NCI-H446 (cell line): ENCODE measurements around the gene DHRS12.
A peak's percentile ranks its signal among the peaks of the same experiment; 100 is the strongest.
"Not testable (repeated sequence)": the region's sequence is repeated elsewhere in the genome, so short reads cannot be mapped to it uniquely, and the experiment has no call there.

ENCODE experiments used
- DNase-seq, 2 experiments: peaks; one replicate each; lab custom pipeline; 2025; lab: John Stamatoyannopoulos, UW

DHRS12 gene

DNA sequence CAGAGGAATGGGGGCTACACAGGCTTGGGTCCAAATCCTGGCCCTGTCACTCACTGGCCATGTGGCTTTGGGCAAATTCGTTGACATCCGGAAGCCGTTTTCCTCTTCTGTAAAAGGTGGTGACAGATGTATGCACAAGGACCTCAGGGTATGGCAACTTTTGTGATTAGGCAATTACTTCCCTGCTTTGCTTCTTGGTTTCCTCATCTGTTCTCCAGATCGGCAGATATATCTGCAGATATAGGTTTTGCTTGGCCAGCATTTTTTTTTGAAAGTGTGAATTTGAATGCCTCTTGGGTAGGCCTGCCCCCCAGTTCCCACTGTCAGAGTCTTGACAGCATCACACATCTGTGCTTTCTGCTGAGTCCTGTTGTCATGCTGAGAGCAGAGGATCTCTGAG is 23.3 kb upstream of the DHRS12 start:
- DNase-seq = no peak

DNA sequence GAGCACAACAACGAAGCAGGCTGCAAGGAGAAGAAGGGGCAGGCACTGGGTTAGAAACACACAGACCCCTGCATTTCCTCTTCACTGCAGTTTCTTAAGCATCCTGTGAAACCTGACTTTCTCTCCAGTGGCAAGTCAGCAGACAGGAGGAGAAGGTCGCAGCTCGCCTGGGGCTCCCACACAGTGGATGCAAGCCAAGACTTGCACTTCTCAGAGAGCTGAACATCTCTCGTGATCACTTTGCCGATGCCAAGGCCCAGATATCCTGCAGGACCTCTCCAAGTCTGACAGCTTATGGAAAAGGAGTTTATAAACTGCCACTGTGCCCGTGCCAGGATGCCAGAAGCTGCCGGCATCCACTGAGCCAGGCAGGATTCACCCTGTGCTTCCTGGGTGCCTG is 22.6 kb upstream of the DHRS12 start:
- DNase-seq = peak in 1 of 2 experiments; percentile 74

DNA sequence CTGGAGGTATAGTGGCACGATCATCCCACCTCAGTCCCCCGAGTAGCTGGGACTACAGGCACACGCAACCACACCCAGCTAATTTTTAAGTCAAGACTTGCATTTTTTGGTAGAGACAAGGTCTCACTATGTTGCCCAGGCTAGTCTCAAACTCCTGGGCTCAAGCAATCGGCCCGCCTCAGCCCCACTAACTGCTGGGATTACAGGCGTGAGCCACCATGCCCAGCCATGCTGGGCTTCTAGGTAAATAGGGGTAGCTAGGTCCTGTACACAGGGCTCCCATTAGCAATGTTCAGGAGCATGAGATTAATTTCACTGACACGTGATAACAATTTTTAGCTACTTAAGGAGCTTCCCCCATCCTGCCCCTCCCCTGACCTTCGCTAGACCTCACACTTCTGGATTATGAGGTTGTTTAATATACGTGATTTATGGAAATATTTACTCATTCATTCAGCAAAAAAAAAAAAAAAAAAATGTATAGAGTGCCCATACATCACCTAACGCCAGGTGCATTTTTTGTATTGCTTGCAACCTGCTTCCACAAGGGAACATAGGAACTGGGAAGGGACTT is 21.8 kb upstream of the DHRS12 start:
- DNase-seq = no peak

DNA sequence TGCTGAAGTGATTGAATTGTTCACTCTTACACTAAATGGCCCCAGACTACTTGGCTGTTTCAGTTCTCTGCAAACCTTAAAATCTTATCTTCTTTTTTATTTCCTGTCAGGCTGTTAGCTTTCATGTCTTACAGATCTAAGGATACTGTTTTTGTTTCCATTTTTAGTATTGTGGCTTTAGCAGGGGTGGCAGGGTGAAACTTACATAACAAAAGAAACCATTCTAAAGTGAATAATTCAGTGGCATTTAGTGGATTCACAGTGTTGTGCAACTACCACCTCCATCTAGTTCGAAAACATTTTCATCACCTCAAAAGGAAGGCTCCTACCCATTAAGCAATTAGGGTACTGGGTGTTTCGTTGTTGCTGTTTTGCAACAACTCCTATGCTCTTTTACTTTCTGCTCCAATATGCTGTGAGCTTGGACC is 21.2 kb upstream of the DHRS12 start:
- no peak for DNase-seq

DNA sequence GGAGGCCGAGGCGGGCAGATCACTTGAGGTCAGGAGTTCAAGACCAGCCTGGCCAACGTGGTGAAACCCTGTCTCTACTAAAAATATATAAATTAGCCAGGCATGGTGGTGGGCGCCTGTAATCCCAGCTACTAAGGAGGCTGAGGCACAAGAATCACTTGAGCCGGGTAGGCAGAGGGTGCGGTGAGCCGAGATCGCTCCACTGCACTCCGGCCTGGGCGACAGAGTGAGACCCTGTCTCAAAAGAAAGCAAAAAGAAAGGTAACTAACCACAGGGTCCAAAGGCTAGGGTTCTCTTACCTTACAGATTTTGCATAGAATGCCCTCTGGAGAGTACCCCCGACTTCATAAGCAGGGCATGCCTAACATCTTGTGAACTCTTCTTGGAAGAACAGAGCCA is 20.7 kb upstream of the DHRS12 start:
- DNase-seq = not testable (repeated sequence)

DNA sequence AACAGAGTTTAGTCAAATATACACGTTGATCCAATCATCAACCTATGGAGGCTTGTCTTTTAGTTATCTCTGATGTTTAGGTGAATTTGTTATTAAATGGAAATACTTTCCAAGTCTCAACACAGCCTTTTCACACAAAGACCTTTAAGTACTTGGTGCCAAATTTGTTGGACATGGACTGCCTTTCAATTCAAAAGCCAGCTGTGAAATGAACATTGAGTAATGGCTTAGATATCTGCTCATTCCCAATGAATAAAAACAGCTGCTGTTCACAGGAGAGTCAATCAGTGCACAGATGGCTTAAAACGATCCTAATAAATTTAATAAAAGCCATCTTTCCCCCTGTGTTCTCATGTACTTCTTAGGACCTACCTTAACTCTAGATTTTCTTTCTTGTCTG is 19.9 kb upstream of the DHRS12 start:
- peak in 1 of 2 experiments; percentile 15 for DNase-seq

DNA sequence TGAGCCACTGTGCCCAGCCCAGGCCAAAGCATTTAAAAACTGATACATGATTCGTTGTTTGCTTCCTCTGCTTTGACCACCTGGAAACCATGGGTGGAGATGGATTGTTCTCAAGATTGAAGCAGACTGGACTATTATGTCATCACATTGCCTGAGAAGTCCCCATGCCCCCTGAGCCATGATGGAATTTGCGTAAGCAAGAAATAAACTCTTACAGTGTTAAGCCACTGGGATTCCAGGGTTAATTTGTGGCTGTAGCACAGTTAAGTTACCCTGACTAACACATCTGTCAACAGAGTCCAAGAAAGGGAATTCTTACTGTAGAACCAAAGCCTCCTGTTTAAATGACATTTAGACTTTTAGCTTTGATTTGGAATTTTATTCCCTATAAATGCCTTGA is 19.4 kb upstream of the DHRS12 start:
- DNase-seq = no peak

DNA sequence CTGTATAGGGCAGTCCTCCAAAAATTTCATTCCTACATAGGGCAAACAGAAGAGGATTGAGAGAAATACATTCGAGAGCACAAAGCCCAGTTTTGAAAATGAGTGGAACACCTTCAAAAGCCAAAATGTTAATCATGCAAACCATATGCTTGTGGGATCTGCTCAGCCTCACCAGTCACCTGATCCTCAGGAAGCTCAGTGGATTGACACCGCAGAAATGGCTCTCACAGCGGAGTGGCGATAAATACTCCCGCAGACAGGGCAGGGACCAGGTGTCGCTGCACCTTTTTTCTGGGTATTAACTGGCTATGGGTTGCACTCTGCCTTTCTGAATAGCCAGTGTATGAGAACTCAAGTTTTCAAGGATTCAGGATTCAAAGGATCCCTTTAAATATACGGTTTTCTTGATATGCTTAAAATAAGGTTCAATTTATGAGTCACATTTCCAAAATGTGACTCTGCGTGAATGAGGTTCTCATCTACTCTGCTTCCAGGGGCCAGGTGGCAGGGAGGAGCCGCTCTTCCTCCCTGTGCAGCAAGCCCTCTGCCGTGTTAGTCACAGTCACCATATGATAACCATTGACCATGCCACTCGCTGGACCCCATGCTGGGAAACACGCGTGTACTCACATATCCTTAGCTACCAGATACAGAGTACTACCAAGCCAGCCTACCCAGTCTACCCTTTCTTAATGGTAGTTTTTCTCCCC is 18.3 kb upstream of the DHRS12 start:
- no peak for DNase-seq

DNA sequence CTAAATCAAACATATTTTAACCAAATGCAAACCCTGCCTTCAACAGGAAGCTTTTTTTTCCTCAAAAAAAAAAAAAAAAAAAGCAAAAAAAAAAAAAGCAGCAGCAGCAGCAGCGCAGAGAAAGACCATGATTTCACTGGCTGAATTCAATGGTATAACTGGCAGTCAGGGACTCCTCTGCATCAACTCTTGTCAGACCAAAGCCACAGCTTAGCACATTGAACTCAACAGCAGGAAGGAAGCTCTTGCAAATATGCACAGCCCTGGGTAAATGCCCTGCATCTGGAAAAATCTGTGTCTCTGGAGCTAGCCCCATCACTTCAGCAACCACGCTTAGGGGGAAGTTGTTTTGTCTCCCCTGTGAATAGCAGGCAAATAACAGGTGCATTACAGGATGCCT is 17.6 kb upstream of the DHRS12 start:
- DNase-seq = no peak

DNA sequence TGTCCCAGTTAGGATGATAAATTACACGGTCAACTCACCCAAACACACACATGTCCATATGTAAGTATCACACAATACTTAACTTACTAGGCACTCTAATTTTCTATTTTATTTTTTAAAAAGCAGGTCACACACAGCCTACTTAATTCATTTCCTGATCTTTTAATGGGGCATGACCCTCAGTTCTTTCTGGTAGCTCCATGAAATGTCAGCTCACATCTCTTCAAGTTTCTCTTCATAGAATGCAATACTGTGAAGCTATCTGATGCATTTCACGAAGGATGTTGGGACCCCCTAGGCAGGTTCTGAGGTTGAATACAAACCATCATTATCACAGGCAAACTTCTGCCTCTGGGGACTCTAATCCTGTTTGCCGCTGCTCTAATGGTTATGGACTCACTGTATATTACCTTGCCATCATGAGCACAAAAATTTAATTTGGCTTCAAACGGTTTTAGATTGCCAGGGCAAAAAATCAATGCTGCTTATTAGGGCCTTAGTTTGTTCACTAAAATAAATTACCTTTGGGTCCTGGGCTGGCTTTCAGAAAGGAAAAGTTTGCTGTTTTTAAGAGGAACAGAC is 16.1 kb upstream of the DHRS12 start:
- DNase-seq = no peak

DNA sequence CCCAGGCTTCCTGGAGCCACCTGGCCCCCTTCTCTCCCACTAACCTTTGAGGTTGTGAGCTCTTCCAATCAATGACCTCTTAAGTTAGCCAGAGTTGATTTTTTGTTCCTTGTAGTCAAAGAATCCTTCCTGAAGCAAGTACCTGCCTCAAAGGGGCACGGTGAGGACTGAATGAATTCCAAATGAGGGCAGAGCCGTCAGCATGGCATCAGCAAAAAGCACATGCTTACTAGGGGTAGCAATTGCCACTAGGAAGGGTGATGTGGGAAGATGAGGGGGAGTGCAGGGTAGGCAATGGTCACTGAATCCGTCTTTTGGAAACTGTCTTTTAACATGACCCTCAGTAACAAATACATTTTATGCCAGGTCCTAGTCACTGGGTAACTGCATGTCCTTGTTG is 15.6 kb upstream of the DHRS12 start:
- DNase-seq = no peak

DNA sequence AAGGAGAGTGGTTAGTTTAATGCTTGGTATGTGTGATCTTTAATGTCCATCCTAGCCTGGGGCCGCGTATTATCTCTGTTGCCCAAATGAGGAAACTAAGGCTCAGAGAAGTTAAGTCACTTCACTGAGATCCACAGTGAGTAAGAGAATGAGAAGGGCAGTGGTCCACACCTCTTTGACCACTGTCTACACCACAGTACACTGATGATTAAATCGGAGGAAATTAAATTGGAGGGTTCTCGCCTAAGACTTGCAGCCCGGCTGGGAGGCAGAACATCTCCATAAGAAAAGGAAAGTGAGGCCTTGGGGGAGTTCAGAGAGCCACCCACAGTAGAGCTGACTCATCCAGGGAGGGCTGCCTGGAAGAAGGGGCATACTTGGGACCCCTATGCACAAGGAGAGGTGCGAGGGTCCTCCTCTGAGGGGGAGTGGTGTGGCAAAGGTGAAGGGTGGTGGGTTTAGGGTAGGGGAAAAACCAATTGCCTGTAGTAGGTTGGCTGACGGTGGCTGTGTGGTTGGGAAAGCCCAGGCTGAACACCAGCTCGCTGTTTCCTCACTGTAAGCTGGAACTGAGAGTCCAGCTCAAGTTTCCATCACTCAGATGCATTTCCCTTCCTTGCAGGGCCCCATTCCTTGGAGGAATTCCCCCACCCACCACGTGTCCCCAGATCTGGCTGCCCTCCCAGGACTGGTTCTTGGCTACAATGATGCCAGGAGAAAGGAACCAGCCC is 15.0 kb upstream of the DHRS12 start:
- no peak for DNase-seq

DNA sequence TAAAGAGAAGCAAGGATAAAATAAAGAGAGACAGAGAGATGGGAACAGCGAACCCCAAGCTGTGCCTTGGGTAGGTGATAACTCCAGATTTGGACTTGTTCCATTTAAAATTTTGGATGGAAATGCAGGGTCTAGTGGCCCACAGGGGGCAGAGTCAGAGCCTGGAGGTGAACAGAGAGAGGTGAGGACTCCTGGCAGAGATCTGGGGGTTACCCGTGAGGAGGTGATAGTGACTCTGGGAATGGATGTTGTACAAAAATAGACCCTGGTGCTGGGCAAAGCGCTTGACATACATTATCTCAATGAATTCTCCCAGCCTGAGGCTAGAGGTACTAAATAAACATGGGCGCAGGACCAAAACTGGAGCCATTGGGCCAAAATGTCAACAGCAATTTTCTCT is 14.3 kb upstream of the DHRS12 start:
- DNase-seq = no peak

DNA sequence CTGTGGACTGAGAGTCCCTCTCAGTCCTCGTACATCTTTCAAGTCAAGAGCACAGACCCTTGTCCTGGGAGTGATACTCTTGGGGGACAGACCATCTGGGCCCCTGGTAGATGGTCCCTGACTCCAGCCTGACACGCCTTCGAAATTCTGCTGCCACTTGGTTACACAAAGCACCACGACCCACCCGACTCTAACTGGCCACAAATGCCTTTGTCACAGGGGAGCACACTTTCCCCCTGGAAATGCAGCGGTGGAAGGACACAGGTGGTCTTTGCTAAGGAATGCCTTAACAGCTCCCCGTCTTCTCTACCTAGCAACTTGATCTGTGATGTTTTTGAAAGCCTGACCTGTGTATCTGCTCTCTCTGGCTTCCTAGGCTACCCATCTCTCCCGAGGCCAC is 13.8 kb upstream of the DHRS12 start:
- no peak for DNase-seq

DNA sequence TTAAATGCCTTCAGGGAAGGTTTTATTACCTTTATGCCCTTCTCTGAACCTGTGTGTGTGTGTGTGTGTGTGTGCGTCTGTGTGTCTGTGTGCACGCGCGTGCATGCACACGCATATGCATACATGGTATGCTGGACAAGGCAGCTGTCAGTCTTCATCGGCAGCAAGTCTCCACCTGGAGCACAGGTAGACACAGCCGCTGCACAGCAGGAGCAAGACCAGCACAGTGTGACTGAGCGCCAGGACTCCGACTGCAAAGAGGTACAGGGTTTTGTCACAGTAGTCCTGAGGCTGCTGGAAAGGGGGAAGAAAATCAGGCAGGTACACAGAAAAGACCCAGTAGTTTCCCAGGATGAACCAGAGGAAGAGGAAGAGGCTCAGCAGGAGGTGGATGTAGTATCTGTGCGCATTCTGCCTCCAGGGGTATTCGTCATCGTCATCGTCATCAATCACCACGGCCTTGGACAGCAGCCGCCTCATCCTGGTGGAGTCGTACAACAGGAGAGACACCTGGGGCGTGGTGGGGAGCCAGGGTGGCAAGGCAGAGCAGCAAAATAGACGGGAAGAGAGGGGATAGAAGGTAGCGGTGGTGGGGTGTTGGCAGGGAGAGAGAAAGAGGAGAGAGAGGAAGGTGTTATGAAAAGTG is 12.8 kb upstream of the DHRS12 start:
- DNase-seq = no peak

DNA sequence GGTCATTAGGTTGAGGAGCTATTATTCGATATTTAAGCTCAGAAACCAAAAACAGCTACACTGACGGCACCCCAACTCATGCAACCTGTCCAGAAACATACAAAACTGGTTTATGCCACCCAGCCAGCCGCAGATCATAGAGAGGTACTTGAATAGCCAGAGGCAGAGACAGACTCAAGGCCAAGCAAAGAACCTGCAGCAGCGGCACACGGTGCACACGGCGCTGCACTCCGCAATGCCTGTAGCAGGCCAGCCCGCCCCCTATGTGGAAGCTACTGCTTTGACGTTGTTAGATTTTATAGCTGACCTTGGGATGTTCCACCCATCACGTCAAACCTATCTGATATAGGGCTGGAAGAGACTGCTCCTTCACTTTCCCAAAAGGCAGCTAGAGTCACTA is 11.9 kb upstream of the DHRS12 start:
- DNase-seq = no peak

DNA sequence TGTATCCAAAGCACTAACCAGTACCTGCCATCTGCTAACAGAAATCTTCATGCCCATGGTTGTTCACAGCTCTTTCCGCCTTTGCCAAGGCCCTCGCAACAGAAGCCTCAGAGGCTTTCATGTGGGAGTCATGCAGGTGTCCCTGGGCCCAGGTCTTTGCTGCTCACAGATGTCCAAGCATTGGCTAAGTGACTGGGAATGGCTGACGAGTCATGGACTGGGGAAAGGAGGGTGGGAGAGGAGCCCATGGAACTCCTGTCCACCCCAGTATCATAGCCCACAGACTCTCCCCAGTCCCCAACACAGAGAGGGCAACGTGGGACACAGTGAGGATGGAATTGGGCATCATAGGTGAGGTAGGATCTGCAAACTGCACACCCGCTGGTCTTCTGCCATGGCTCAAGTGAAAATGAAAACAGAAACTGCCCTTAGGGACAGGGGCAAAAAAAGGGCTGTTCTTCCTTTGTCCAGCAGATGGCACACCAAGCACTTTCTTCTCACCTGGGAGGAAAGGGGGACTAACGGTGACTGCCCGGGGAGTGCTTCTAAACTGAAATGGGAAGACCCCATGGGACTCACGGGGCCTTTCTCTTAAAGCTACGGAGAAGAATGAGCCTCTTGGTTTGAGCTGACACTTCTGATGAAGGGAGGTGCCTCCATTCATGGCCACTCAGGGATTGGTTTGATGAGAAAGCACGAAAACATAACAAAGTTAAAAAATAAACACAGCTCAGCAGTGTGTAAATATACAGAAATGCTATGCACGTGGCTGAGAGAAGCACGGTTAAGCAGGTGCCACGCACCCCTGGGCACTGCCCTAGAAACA is 11.1 kb upstream of the DHRS12 start:
- peak in 1 of 2 experiments; percentile 59 for DNase-seq

DNA sequence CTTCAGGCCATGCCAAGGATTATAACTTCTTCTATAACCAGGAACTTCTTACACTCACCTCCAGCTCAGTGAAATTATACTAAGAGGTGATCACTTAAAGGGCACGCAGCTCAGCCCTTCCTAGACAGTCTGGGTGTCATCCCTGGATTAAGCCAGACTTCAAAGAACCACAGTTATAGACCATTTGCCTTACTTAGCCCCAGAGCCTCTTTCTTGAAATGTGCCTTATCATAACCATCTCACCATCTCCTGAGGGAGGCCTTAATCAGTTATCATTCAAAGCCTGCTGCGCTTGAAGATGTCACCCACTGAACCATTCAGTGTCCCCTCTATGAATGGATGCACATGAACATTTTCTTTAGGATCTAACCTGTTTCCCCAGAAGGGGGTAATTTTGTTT is 10.1 kb upstream of the DHRS12 start:
- DNase-seq = no peak

DNA sequence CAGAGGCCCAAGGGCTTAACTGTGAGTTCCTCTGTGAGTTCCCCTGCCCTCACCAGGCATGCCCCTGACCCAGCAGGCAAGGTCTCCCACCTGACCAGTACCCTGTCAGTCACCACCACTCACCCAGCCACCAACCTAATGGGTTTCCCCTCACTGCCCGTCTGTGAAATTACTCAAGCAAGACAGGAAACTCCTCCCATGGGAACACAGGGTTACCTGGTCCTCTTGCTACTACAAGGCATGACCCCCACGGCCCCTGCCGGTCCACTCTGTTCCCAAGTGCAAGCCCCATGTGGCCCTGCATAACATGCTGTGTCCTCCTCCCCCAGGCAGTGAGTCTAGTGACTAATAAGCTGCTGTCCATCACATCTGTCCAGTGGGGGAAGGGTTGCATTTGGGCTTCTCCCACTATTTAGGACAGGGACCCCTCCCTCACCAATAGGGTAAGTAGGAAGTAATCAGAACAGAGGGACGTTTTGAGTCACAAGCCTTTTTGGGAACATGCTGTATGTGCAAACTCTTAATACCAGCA is 8.0 kb upstream of the DHRS12 start:
- no peak for DNase-seq

DNA sequence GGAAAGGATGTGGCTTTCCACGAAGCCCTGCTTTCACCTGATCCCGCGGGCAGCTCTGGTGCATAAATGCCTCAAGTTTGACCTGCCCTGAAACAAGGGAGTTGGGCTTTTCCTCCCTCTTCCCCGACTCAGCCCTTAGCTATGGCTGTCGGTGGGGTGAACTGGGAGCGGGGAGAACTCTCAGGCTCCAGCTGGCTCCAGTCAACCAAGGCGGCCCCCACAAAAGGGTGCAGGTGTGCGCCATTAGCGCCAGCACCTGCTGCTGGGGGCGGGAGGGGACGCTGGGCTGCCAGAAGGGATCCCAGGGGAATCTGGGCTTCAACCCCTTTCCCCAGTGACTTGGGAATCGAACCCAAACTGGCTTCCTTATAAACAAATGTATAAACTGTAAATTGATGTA is 7.1 kb upstream of the DHRS12 start:
- DNase-seq = no peak

DNA sequence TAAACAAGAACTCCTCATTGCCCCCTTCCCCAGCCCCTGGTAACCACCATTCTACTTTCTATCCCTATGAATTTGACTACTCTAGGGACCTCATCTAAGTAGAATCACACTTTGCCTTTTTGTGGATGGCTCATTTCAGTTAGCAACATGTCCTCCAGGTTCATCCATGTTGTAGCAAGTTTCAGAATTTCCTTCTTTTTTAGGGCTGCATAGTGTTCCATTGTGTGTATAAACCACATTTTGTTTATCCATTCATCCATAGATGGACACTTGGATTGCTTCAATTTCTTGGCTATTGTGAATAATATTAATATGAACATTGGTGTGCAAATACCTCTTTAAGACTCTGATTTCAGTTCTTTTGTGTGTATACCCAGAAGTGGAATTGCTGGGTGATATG is 4.8 kb upstream of the DHRS12 start:
- DNase-seq = no peak
